NCI-H2029 treated with DMSO at 0.1 percent for 48 hours (cell line): ENCODE results near the gene ARHGAP6.

ENCODE experiments used
- DNase-seq: peaks from one replicate; lab custom pipeline; 2025; lab: John Stamatoyannopoulos, UW

Gene ARHGAP6

GRCh38 chrX:11351375-11352295 lies 314.1 kb downstream of the ARHGAP6 start:
- no peak for DNase-seq

GRCh38 chrX:11349661-11350337 lies 315.9 kb downstream of the ARHGAP6 start:
- no peak for DNase-seq

GRCh38 chrX:11349020-11349419 lies 316.7 kb downstream of the ARHGAP6 start:
- no peak for DNase-seq

GRCh38 chrX:11347300-11347699 lies 318.4 kb downstream of the ARHGAP6 start:
- no peak for DNase-seq

GRCh38 chrX:11346121-11346682 lies 319.5 kb downstream of the ARHGAP6 start:
- DNase-seq: no peak

- no peak for DNase-seq
These were observed 323.0 kb downstream of the ARHGAP6 start for GRCh38 chrX:11342673-11343072.

- DNase-seq: no peak
These were observed 324.2 kb downstream of the ARHGAP6 start for GRCh38 chrX:11341274-11342201.

GRCh38 chrX:11337292-11338009 lies 328.3 kb downstream of the ARHGAP6 start:
- no peak for DNase-seq

GRCh38 chrX:11336201-11336600 lies 329.5 kb downstream of the ARHGAP6 start:
- DNase-seq: no peak

GRCh38 chrX:11334165-11334564 lies 331.6 kb downstream of the ARHGAP6 start:
- DNase-seq: no peak

- DNase-seq: no peak
These were observed 333.9 kb downstream of the ARHGAP6 start for GRCh38 chrX:11331788-11332187.

- DNase-seq: no peak
These were observed 336.7 kb downstream of the ARHGAP6 start for GRCh38 chrX:11329021-11329420.

GRCh38 chrX:11328134-11328533 lies 337.6 kb downstream of the ARHGAP6 start:
- DNase-seq: no peak

GRCh38 chrX:11321986-11322385 lies 343.7 kb downstream of the ARHGAP6 start:
- DNase-seq: no peak

GRCh38 chrX:11319806-11320520 lies 345.8 kb downstream of the ARHGAP6 start:
- no peak for DNase-seq

GRCh38 chrX:11311706-11312105 lies 354.0 kb downstream of the ARHGAP6 start:
- no peak for DNase-seq

GRCh38 chrX:11309220-11309619 lies 356.5 kb downstream of the ARHGAP6 start:
- no peak for DNase-seq

- no peak for DNase-seq
These were observed 360.1 kb downstream of the ARHGAP6 start for GRCh38 chrX:11305641-11306040.

- no peak for DNase-seq
These were observed 360.9 kb downstream of the ARHGAP6 start for GRCh38 chrX:11304829-11305228.

- no peak for DNase-seq
These were observed 367.1 kb downstream of the ARHGAP6 start for GRCh38 chrX:11298600-11298999.
